GM18951 (cell line): Measurements from ENCODE around the gene PLD5.

Experiments used
- POLR2A ChIP-seq: IDR thresholded peaks from 4 replicates; pipeline ENCODE4 v1.6.1; 2011; ENCODE audit warnings: mild to moderate bottlenecking; ENCODE audit not compliant: insufficient read length, insufficient read depth; ENCODE audit errors: extremely low read depth
- in situ Hi-C: fragments of 300-500 bp; cut with MboI; formaldehyde crosslinking; loops from one replicate; pipeline ENCODE4 v1.12.0; 2022; ENCODE audit warnings: low sequenced_read_pairs, mixed read lengths, inconsistent platforms; ENCODE audit not compliant: unreplicated experiment

The PLD5 gene

GRCh38 chr1:242524571-242525359 is at the start of gene PLD5:
PLD5 (minus strand) TSS chr1:242524697.
- in situ Hi-C loops = no loop called here
- no peak for TF ChIP-seq POLR2A

- TF ChIP-seq POLR2A = no peak
- in situ Hi-C loops = no loop called here
Observed at GRCh38 chr1:242569867-242570266, 45.4 kb upstream of the PLD5 start.

- in situ Hi-C loops = no loop called here
- TF ChIP-seq POLR2A = no peak
Observed at GRCh38 chr1:242568666-242569065, 44.2 kb upstream of the PLD5 start.

GRCh38 chr1:242567596-242567995 is 43.1 kb upstream of the PLD5 start:
- TF ChIP-seq POLR2A = no peak
- in situ Hi-C loops = no loop called here

- in situ Hi-C loops = no loop called here
- TF ChIP-seq POLR2A = no peak
Observed at GRCh38 chr1:242556759-242557158, 32.3 kb upstream of the PLD5 start.

DNA sequence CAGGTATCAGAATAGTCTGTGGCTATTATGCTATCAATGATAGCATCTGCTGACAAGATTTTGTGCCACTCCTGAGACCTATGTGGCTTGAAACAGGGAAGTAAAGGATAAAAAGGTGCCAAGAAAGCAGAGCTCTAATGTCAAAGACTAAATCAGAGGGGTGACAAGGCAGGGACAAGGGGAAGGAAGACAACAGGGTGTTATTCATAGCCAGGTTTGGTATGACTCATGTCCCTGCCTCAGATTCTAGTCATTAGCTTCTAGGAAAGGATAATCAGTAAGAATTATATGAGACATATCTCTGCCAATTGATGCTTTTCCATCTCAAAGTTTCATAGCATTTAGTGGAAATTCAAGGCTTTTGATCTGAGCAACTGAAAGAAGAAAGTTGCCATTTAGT is 31.8 kb upstream of the PLD5 start:
- no peak for TF ChIP-seq POLR2A
- in situ Hi-C loops = no loop called here

DNA sequence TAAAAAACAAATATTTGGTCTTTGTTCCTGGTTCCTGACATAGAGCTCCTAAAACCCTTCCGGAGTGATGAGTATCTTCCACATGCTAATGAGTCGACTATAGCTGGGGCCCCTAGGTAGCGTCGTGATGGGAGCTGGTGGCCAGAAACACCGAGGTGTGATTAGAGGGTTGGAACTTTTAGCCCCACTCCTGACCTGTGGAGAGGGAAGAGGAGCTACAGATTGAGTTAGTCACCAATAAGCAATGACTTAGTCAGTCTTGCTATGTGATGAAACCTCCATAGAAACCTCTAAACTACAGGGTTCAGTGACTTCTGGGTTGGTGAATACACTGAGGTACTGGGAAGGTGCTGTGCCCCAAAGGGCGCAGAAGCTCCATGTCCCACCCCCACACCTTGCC is 30.1 kb upstream of the PLD5 start:
- in situ Hi-C loops = no loop called here
- TF ChIP-seq POLR2A = no peak

DNA sequence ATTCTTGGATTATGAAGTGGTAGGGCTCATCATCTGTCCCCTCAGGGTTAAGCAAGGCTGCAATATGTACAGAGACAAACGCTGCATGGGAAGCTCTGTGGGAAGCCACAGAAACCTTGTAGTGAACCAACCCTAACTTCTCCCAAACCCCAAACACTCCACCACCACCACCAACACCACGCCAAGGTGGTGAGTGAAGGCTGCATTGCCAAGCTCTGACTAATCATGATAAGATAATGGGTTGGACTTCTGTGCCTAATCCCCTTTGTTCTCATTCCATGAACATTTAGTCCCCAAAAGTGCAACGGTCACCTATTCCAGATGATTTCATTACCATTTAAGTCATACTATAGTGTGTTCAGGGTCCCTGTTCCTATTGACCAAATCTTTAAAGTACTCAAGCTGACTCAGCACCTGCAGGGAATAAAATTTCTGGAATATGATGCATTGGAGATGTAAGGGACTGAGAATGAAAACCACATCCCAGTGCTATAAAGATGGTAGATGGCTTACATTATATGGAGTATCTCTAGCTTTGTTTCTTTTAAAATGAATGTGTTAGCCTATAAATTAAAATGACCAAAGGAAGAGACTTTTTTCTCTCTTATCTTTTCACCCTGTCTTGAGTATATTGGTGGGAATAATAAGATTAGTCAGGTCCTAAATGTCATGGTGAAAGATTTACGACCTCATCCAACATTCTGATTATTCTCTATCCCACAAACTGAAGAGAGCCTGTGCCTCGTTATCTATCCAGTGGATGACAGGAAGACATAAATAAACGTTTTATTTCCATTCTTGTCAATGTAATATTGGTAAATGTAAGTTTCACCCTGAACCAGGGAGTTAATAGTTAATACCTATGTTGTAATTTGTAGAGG is 22.6 kb upstream of the PLD5 start:
- in situ Hi-C loops = no loop called here
- TF ChIP-seq POLR2A = no peak

DNA sequence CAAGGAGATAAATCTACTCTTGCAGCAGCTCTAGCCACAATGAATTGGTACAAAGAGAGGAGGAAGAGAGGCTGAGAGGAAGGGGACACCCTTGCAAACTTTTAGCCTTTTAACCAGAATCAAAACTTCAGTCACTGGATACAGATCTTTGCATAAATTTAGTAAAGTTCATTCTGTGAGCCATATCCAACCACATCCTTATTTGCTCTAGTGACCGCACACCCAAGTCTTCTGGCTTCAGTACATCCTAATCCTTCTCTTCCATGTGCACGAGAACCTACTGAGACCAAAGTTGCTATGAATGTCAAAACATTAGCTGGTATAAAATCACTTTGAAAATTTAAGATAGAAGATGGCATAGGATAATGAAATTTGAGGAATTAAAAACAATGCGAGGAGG is 21.9 kb upstream of the PLD5 start:
- no peak for TF ChIP-seq POLR2A
- in situ Hi-C loops = no loop called here

DNA sequence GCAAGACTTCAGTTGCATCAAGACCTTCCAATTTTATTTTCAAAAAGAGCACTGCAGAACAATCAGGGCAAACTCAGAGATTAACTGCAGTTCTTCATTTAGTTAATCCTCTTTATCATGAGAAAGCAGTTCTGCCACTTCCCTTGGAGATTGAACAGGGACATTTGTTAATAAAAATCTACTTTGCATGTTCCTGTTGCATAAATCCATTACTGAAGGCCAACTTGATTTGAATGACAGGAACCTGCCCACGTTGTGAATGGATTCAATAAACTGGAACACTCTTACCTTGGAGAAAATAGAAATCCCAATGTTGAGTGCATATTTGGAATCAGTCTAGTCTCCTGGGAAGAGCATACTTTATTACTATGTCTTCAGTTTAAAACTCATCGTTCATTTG is 19.6 kb upstream of the PLD5 start:
- in situ Hi-C loops = no loop called here
- no peak for TF ChIP-seq POLR2A

DNA sequence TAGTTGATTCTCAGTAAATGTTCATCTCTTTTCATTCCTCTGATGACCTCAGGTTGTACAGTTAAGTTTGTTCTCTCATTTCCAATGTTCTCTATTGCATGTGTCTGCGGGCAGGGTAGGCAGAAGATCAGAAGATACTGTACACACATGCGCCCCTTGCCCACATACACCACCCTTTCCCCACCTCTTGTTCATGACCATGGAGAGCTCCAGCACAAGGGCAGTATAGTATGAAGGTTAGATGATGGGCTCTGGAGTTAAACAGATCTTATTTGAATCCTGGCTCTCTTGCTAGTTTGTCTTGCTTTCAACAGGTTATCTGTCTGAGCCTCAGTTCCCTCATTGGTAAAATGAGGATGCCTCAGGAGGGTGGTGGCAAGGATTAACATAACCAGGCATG is 17.8 kb upstream of the PLD5 start:
- in situ Hi-C loops = no loop called here
- no peak for TF ChIP-seq POLR2A

DNA sequence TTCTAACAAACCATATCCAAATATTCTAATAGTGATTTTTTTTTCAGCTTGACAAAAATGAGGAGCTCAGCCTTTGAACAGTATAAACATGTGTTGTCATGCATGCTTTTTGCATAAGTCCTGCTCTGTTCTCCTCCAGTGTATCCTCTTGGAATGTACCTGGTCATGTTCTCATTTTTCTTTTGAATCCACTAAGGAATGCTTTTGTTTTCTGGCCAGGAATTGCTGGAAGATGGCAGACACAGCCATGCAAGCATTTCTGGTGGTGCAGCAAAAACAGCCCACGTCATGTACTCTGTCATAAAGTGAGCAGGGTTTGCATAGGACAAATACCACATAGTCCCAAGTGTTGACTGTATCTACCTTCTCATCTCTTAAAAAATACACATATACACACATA is 11.5 kb upstream of the PLD5 start:
- in situ Hi-C loops = no loop called here
- no peak for TF ChIP-seq POLR2A

- no peak for TF ChIP-seq POLR2A
- in situ Hi-C loops = no loop called here
Observed at GRCh38 chr1:242534753-242535152, 10.3 kb upstream of the PLD5 start.

DNA sequence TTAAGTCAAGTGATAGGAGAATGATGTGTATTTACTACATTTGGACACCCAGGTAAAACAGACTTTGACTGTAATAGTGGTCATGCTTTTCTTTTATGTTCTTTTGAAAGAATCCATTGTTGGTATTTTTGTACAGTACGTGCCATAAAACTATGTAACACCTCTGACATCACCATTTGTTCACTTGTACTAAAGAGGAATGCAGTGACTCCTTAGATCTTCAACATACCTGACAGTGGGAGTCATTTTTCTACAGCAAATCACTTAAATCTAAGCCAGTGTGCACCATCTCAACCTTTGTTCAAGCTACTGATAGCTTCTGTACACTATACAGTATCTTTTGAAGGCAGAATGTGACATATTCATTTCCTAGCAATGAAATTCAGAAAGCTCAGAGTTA is 6.3 kb upstream of the PLD5 start:
- in situ Hi-C loops = no loop called here
- TF ChIP-seq POLR2A = no peak
